GM18499 (cell line): Measurements from ENCODE around the gene MAP4.

Experiments used
- ATAC-seq: cut with Tn5 transposase; IDR thresholded peaks from one replicate; pipeline ENCODE4 v1.9.1; 2021; ENCODE audit warnings: moderate number of reproducible peaks; ENCODE audit not compliant: insufficient read depth, unreplicated experiment

MAP4 gene

DNA sequence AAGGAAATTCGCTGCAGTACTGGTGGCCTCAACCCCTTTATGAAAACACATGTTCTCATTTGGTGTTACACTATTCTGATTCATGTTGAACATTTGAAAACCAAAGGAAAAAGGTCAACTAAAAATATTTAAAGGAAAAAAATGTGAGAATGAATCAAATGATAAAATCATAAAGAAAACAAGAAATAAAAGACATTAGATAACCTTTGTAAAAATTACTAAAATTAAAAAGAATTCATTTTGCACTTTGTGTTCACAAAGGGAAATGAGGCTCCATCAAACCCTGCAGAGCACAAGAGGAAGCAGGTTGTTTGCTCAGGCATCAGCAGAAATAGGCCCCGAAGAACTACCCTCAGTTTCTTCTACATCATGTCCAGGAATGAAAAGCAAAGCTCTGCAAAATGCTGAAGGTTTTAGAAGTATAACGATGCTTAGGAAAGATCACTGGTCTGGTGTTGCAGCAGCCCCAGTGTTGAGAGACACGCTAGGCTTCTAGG, 41.2 kb downstream of the MAP4 start:
- no peak for ATAC-seq

DNA sequence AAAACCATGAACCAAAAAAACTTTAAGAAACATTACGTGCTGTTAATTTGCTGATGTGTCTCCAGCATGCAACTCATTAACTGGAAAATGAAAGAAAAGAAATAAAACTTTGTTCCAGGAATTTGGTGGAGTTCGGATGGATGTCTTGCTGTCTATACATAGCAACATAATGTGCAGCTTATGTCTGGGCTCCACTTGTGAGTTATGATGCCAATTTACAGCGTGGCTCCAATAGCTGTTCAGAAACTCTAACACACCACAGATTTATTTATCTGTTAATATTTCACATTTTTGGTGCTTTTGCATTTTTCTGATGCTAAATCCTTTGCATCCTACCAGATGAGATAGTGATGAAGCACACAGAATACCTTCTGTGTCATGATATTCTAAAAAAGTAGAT, 45.1 kb downstream of the MAP4 start:
- no peak for ATAC-seq

DNA sequence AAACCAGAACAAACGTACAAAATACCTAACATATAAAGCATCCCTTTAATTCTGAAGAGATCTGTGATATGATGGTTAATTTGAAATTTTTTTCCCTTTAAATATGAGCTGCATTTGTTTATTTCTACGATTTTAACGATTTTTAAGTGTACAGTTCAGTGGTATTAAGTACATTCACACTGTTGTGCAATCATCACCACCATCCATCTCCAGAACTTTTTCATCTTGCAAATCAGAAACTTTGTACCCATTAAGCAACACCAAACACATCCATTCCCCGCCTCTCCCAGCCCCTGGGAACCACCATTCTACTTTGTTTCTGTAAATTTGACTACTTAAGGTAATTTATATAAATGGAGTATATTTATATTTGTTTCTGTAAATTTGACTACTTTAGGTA, 51.5 kb downstream of the MAP4 start:
- no peak for ATAC-seq

DNA sequence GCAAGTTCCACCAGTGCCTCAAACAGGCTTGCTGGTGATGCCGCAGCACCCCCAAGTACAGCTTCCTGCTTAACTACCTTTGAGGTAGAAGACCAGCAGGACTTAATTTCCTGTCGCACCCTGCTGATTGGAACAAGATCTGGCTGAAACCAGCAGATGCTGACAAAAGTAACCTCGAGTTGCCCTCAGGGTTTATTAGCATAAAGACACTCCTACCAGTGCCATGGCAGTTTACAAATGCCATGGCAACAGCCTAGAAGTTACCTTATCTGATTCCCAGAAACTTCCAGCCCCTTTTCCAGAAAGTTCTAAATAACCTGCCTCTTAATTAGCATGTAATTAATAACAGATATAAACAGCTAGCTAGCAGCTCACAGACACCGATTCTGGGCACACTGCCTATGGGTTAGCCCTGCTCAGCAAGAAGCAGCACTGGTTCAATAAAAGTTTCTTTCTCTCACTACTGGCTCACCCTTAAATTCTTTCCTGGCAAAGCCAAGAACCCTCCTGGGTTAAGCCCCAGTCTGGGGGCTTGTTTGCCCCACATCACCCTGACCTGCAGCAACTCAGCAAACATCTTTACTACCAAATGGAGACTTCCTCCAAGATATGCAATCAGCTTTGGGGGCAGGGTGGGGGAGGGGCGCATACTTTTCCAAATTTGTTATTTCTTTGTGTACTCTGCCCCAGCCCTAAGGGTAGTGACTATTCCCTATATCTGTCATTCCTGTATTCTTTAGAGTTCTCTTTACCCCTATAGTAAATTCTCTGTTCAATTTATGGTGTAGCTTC, 54.2 kb downstream of the MAP4 start:
- no peak for ATAC-seq

DNA sequence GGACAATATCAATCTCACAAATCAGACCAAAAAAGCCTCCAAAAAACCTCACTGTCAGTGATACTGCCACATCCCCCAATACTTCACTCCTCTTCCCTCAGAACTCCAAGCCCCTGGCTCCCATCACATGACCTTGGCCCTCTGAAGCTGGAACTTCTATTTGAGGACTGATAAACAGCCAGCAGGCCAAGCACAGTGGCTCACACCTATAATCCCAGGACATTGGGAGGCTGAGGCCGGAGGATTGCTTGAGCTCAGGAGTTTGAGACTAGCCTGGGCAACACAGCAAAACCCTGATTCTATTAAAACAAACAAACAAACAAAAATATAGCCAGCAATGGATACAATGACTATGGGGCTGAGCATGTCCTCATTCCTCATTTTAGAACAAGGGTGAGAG, 55.2 kb downstream of the MAP4 start:
- ATAC-seq, result no peak

DNA sequence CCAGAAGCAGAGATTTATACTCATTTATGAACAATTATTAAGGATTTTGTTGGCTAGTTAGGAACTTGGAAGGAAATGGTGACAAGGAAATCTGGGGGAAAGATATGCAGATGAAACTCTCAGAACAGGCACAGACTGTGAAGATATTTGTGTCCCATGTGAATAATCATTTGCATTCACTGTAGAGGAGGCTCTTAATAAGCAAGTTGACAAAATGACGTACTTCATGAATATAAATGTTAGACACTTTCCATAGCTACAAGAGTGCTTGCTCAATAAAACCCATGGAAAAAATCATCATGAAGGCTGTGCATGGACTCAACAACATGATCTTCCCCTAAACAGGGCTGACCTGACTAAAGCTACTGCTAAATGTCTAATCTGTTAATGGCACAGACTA, 59.7 kb downstream of the MAP4 start:
- no peak for ATAC-seq

DNA sequence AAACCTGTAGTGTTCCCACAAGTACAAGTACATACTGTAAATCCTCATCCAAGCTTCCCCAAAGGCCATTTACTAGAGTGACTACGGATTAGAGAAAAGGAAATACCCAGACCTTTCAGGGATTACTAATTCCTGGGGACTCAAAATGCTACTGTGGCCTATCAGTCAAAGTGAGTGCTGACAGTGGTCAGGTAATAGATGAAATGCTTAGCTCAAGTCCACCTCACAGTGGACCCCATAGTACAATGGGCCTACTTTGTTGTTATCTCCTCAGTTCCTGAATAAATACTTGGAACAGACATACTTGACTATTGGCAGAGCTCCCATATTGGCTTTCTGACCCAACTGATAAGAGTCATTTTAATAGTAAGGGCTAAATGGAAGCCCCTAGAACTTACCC, 61.6 kb downstream of the MAP4 start:
- ATAC-seq, result no peak

DNA sequence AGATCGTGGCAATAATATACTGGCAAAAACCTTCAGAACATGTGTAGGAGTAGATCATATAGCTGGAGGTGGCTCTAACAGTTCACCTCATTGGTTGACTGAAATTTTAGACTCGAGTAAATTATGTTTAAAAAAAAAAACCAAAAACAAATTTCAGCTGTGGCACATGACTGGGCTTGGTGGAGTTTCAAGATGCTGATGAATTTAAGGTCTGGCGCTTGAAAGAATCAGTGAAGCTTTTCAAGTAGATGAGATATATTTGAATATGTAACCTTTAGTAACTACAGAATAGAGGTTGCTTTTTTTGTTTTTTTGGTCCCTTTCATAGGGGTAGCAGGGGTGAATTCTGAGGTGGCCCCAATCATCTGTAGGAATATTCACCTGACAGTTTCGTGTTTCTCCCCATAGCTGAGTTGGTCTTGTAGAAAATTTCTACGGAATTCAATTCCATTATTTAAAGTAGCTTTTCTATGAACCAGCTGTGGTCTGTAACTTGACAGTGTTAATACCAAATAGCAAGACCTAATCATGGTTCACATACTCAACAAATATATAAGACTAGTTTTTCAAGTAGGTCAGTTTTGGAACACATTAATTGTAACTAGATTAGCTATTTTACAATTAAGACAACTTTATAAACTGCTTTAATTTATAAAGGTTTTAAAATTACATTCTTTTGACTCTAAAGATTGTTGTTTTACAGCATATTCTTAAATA, 65.6 kb downstream of the MAP4 start:
- no peak for ATAC-seq

DNA sequence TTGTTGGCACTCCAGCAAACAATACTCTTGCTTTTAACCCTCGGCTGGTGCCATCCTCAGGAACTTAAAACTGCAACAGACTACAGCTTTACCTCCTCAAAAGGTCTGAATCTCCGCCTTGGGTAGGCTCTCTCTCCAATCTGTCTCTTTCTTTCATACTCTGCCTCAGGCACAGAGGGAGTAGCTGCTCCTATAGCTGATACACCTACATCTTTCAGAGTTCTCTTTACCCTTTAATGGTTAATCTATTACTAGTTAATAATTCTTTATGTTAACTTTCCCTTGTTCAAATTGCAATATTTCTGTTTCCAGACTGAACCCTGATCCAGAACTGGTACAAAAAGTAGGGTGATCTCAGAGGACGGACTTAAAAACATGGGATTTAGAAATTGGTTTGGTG, 66.2 kb downstream of the MAP4 start:
- no peak for ATAC-seq

DNA sequence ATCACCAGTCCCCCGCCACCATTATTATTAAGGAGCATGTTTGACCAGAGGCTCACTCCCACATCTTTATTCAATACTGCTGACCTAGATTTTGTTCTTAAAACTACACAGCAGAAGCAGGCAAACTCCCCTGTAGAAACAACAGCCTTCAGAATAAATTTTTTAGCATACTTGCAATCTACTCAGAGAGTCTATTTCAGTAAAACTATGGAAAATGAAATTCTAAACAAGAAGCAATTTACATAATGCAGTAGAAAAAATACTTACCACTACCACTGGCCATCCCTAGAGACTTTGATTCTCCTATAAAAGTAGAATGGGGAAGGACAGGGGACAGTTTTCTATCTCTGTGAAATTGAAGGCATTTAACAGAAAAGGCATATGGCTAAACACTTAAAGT, 76.0 kb downstream of the MAP4 start:
- ATAC-seq, result no peak

DNA sequence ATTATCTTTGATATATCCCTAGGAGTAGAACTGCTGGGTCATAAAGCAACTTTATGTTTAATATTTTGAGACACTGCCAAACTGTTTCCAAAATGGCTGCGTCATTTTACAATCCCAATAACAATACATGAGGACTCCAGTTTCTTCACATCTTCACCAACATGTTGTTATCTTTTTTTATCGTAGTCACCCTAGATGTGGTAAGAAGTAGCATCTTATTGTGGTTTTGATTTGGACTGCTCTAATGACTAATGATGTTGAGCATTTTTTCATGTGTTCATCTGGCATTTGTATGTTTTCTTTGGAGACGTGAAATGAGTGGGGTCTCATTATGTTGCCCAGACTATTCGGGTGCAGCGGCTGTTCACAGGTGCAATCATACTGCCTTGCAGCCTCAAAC, 83.8 kb downstream of the MAP4 start:
- ATAC-seq, result no peak

DNA sequence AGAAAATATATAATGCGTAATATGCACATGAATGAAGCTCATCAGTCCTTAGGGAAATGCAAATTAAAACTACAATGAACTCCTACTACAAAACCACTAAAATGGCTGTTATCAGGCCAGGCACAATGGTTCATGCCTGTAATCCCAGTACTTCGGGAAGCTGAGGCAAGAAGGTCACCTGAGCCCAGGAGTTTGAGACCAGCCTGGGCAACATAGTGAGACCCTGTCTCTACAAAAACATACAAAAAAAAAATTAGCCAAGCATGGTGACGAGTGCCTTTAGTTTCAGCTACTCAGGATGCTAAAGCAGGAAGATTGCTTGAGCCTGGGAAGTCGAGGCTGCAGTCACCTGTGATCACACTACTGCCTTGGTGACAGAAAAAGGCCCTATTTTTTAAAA, 85.2 kb downstream of the MAP4 start:
- no peak for ATAC-seq

DNA sequence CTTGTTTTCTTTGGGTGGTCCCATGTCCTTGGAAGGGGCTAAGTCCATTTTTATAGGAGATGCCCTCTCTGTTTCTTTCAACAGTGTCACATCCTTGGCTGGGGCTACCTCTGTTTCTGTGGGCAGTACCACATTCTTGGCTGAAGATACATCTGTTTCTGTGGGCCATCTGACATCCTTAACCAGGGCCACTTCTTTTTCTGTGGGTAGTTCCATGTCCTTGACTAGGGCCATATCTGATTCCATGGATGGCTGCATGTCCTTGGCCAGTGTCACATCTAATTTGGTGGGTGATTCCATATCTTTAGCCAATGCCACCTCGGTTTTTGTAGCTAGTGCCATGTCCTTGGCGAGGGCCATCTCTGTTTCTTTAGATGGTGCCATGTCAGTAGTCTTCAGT, 99.5 kb downstream of the MAP4 start:
- no peak for ATAC-seq

DNA sequence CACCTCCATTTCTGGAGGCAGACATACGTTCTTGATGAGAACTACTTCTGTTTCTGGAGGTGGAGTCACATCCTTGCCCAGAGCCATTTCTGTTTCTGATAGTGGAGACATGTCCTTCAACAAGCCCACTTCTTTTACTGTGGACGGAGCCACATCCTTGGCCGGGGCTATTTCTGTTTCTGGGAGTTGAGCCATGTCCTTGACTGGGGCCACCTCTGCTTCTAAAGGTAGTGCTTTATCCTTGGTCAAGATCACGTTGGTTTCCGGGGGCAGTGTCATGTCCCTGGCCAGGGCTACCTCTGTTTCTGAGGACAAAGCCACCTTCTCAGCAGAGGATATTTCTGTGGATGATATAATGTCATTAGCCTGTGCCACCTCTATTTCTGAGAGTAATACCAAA, 100.0 kb downstream of the MAP4 start:
- ATAC-seq, result no peak

DNA sequence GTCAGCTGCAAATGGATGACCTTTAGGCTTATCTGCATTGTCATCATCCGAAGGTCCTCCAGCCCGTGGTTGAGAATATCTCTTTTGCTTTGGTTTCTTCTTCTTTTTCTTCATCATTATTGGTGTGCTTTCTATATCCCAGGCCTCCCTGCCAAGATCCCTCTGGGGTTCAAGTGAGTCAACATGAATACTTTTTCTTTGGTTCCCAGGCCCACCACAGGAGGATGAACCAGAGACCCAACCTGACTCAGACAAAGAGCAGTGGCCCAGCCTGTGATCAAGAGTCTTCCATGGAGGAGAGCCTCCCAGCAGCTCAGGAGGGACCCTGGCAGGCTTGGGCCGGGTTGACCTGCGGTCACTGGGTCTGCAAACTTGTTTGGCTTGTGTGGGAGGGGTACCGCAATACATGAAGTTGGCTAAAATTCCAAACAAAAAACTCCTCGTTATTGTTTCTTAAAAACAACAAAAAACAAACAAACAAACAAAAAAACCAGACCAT, 104.2 kb downstream of the MAP4 start:
- no peak for ATAC-seq

DNA sequence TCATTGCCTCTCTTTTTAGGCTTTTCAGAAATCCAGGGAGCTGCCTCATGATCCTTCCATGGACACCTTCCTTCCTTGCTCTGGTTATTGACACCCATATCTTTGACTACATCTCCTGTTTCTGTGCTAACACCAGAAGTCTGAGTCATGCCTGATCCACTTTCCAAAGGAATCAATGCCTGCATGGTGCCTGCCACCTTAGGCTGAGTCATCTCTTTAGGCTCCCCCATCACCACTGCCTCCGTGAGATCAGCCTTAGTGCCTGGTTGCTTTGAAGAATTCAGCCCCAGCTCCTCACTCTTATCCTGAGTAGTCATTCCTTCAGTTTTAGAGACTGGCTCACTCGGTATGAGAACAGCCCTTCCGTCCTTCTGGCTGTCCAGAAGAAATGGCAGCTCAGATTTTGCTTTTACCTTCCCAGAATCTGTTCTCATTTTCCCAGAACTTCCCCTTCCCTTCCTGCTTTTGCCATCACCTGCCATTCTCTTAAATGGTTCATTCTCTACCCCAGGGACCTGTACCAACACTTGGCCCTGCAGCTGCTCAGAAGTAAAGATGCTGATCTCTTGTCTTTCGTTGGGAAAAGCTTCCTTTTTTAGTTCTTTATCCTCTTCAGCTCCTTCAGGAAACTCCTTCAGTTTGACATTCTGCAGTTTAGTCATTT, 105.3 kb downstream of the MAP4 start:
- no peak for ATAC-seq

DNA sequence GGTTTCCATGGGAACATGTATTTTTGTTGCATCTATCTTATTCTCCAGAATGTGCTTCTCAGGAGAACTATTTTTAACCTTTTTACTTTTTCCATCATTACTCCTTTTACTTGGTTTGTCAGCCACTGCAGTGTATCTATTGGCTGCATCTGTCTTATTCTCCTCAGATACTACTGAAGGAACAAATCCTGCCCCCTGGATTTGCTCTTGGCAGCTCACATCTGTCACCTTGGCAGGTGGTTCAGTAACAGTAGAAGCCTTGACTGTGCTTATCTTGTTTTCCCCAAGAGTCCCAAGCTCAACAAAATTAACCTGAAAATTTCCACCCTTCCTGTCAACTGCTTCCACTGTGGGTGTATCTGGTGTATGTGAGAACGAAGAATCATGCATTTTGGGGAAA, 106.0 kb downstream of the MAP4 start:
- no peak for ATAC-seq

DNA sequence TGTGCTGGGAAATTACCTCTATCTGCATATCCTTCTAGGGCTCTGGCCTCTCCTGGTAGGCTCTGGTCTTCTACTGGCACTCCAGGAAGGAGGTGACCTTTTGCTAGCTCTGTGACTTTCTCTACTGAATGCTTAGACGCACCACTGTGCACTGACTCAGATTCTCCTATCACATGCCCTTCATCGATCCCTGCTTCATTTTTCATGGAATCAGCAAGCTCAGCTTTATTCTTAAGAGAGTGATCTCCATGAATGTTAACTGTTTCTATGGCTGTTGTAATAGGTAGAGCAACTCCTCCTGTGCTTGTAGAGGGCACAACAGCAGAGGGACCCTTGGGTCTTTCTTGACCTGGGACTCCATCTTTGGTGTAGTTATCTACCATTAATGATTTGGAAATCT, 106.6 kb downstream of the MAP4 start:
- ATAC-seq, result no peak

DNA sequence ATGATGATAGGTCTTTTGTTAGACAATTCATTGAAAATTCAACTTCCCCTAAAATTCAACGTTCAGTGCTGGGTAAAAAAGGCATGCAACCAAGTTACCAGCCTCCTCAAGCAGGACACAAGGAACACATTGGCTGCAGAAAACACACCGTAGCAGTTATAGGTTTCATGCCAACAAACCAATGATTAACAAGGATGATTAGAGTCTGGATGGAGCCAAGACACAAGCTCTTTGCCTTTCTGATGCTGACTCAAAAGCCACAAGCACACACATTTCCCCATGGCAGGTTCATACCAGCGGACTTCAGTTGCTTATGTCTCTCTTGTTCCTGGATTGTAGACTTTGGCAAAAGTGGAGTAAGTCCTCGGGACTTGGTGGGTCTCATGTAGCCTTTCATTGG, 107.5 kb downstream of the MAP4 start:
- no peak for ATAC-seq

DNA sequence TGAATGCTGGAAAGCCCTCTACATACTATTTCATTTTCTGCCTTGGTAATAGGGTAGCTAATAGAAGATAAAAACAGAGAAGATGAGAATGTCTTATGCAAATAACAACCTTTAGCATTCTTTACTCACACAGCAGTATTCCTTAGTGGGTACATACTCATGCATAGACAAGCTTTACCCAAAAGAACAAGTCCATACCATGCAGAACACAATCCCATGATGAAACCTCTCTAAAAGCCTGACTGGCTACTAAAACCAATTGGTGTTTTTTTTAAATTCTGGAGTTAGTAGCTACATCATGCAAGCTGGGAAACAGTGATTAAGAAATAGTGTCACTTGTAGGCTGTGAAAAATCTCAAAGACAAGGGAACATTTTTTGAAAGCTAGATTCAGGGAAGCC, 108.4 kb downstream of the MAP4 start:
- ATAC-seq, result no peak

DNA sequence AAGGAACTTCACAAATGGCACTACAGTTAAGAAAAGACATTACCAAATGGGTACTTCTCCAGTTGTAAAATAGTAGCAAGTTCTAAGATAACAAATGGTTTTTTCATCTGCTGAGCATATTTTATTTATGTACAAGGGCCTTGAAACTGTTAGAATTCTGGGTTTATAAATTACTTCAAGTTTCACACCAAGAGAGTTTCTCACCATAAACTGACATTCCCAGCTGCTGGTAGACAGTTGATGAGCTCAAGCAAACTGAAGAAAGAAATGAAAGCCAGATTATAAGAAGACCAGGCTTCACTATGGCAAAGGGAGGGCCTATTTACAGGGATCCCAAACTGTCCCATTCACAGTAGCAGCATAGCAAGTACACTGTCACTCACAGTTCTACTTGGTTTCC, 113.5 kb downstream of the MAP4 start:
- ATAC-seq, result no peak
